Endothelial cell of umbilical vein (primary cell): Measurements from ENCODE around the gene DDX17. TPM values are rescaled to one million over a fixed set of nuclear protein-coding genes. Genes with fewer than 3 reads are reported as not detected.

Source experiments
- BruUV-seq: library from RNA; stranded (reverse); fragments of 400-500 nt; replicated peaks from 2 replicates; lab custom pipeline; 2021; lab: Mats Ljungman, UMichigan
- CTCF ChIA-PET: fragments of 300-600, 350-600 bp; sonication (Branson Sonifier 250); formaldehyde crosslinking; loops from one replicate; lab custom pipeline; 2021; ENCODE audit warnings: antibody characterized with exemption, inconsistent platforms; lab: Charles Lee
- POLR2A ChIA-PET: fragments of 300-600, 350-600 bp; sonication (Branson Sonifier 250); formaldehyde crosslinking; loops from one replicate; lab custom pipeline; 2021; ENCODE audit warnings: antibody characterized with exemption, inconsistent platforms; lab: Charles Lee
- DNase-seq: peaks from one replicate; pipeline ENCODE4 v3.0.0-alpha.2; 2011; ENCODE audit warnings: low read depth, low spot score
- FAIRE-seq: peaks from 2 replicates; lab custom pipeline; 2011; peaks lifted over from hg19 to GRCh38; lab: Jason Lieb, UNC
- H2AFZ ChIP-seq: 2 replicates; pipeline ENCODE4 v1.6.0; 2012; ENCODE audit warnings: low read depth, low read length, control low read depth, inconsistent platforms
- H3K27ac ChIP-seq: 2 replicates; pipeline ENCODE4 v1.5.1; 2011; ENCODE audit warnings: low read depth, mild to moderate bottlenecking, control low read depth, low read length, moderate library complexity; ENCODE audit not compliant: insufficient read depth
- H3K27me3 ChIP-seq, 2 experiments: 2 replicates each; pipeline versions ENCODE4 v1.6.0 to v1.6.1; 2011; ENCODE audit warnings: low read length in 2 of 2, mixed read lengths in 1 of 2; ENCODE audit not compliant: control insufficient read depth in 2 of 2, insufficient read depth in 2 of 2
- H3K36me3 ChIP-seq, 2 experiments: 2 replicates in 1 of 2; 3 replicates in 1 of 2; pipeline ENCODE4 v1.5.1; 2011; ENCODE audit warnings: low read length in 2 of 2, mild to moderate bottlenecking in 1 of 2, moderate library complexity in 1 of 2; ENCODE audit not compliant: control insufficient read depth in 2 of 2, insufficient read depth in 2 of 2; ENCODE audit errors: extremely low read depth in 1 of 2
- H3K4me1 ChIP-seq: 3 replicates; pipeline ENCODE4 v1.5.1; 2011; ENCODE audit warnings: mild to moderate bottlenecking, low read length; ENCODE audit not compliant: control insufficient read depth, insufficient read depth; ENCODE audit errors: extremely low read depth
- H3K4me2 ChIP-seq: 2 replicates; pipeline ENCODE4 v1.6.1; 2011; ENCODE audit warnings: low read length, control low read depth, mixed read lengths; ENCODE audit not compliant: insufficient read depth
- H3K4me3 ChIP-seq, 3 experiments: fragments of 200-600 bp in 1 of 3; sonication (generic), shearing (Covaris generic) in 1 of 3; replicated peaks in 1 of 3; 2 replicates each; pipeline ENCODE4 v1.5.1; 2011 to 2016; ENCODE audit warnings: control low read depth in 3 of 3, low read length in 3 of 3, mild to moderate bottlenecking in 2 of 3, inconsistent platforms in 1 of 3, low read depth in 1 of 3, moderate library complexity in 1 of 3; ENCODE audit not compliant: insufficient read depth in 1 of 3
- H3K79me2 ChIP-seq: 2 replicates; pipeline ENCODE4 v1.6.0; 2012; ENCODE audit warnings: low read length, inconsistent platforms; ENCODE audit not compliant: control insufficient read depth, insufficient read depth
- H3K9ac ChIP-seq: replicated peaks from 2 replicates; pipeline ENCODE3; 2011; ENCODE audit warnings: low read length, control low read depth; ENCODE audit not compliant: insufficient read depth; ENCODE audit errors: extremely low read depth
- H3K9me1 ChIP-seq: replicated peaks from 3 replicates; pipeline ENCODE4 v1.6.0; 2011; ENCODE audit warnings: mild to moderate bottlenecking, low read length; ENCODE audit not compliant: control insufficient read depth, insufficient read depth; ENCODE audit errors: extremely low read depth
- H3K9me3 ChIP-seq: replicated peaks from 2 replicates; pipeline ENCODE4 v1.5.1; 2012; ENCODE audit warnings: low read length, inconsistent platforms; ENCODE audit not compliant: control insufficient read depth, insufficient read depth
- H4K20me1 ChIP-seq: replicated peaks from 2 replicates; pipeline ENCODE3; 2011; ENCODE audit warnings: mild to moderate bottlenecking, low read length; ENCODE audit not compliant: control insufficient read depth, insufficient read depth; ENCODE audit errors: extremely low read depth
- EZH2 ChIP-seq: IDR thresholded peaks from 2 replicates; pipeline ENCODE4 v1.6.1; 2012; ENCODE audit warnings: borderline replicate concordance, low read depth, mild to moderate bottlenecking, moderate library complexity, low read length, inconsistent platforms; ENCODE audit not compliant: severe bottlenecking
- FOS ChIP-seq: IDR thresholded peaks from 2 replicates; pipeline ENCODE4 v1.6.1; 2011; ENCODE audit warnings: mild to moderate bottlenecking, low read length, moderate library complexity, borderline replicate concordance; ENCODE audit not compliant: insufficient read depth
- GATA2 ChIP-seq: IDR thresholded peaks from 2 replicates; pipeline ENCODE4 v1.7.0; 2011; ENCODE audit warnings: low read depth, mild to moderate bottlenecking, moderate library complexity, mixed read lengths, low read length; ENCODE audit not compliant: insufficient read length, insufficient read depth
- JUN ChIP-seq: IDR thresholded peaks from 2 replicates; pipeline ENCODE4 v1.6.1; 2011; ENCODE audit warnings: borderline replicate concordance, low read depth; ENCODE audit not compliant: insufficient read length, insufficient read depth
- MYC ChIP-seq: IDR thresholded peaks from one replicate; pipeline ENCODE4 v1.6.1; 2011; ENCODE audit warnings: mild to moderate bottlenecking, low read depth, low read length
- POLR2A ChIP-seq: IDR thresholded peaks from 2 replicates; pipeline ENCODE4 v1.6.1; 2012; ENCODE audit warnings: low read depth, mild to moderate bottlenecking, control low read depth, low read length
- POLR2AphosphoS5 ChIP-seq: IDR thresholded peaks from 2 replicates; pipeline ENCODE4 v1.6.1; 2012; ENCODE audit warnings: low read depth, mild to moderate bottlenecking, control low read depth, low read length, moderate library complexity; ENCODE audit not compliant: insufficient read depth
- dilution Hi-C: fragments of 300-500 bp; cut with MboI; formaldehyde crosslinking; loops from one replicate; pipeline ENCODE4 v1.15.0; 2019; ENCODE audit warnings: low sequenced_read_pairs; ENCODE audit not compliant: extremely low pct_ligation_motif_present
- intact Hi-C: fragments of 100-400 bp; cut with micrococcal nuclease; formaldehyde crosslinking; loops from one replicate; pipeline ENCODE4 v1.10.0; 2022
- polyA plus RNA-seq, 4 experiments: library from polyadenylated mRNA; depleted of rRNA in 3 of 4; stranded (reverse) in 3 of 4; unstranded in 1 of 4; fragments of >200 nt; gene quantifications; 2 replicates each; pipeline versions ENCODE4 v1.2.1 to v1.2.3, GENCODE V29; 2011 to 2012; ENCODE audit warnings: missing spikeins in 1 of 4
- total RNA-seq: library from RNA; stranded (reverse); gene quantifications from 2 replicates; pipeline ENCODE4 v1.2.3, GENCODE V29; 2021
- TF ChIP-seq, protein P1 (sequence below), 2 donors: IDR thresholded peaks; 1 replicate in 1 of 2; 2 replicates in 1 of 2; pipeline ENCODE4 v1.5.1; 2011; ENCODE audit warnings: low read length in 2 of 2, mild to moderate bottlenecking in 2 of 2, moderate library complexity in 2 of 2, control low read depth in 1 of 2, inconsistent platforms in 1 of 2, low read depth in 1 of 2; ENCODE audit not compliant: insufficient read depth in 1 of 2; ENCODE audit errors: extremely low read depth in 1 of 2
- TF ChIP-seq, protein P2 (sequence below): IDR thresholded peaks from 2 replicates; pipeline ENCODE4 v1.6.1; 2011; ENCODE audit not compliant: insufficient read depth, insufficient read length

DDX17 gene
- total and polyA plus RNA-seq, 2 donors (not counting 3 experiments of a cell fraction or from before 2014, with no cell fraction given): 393 to 402 TPM

DNA sequence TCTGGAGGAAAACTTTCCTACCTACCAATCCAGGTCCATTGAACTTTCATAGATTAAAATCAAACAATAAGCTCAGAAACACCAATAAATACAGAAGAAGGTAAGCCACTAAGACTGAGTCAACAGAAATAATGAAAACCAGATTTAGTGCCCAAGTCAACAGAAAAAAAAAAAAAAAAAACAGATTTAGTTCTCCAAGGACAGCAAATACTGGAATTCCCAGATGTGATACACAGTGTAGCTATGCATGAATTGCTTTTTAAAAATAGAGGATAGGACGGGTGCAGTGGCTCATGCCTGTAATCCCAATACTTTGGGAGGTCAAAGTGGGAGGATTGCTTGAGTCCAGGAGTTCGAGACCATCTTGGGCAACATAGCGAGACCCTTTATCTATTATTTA, 48.2 kb upstream of the DDX17 start:
- no peak for TF ChIP-seq JUN
- no peak for TF ChIP-seq GATA2
- TF ChIP-seq FOS: no peak
- TF ChIP-seq EZH2: no peak
- TF ChIP-seq POLR2AphosphoS5: no peak
- TF ChIP-seq, protein P1, sequence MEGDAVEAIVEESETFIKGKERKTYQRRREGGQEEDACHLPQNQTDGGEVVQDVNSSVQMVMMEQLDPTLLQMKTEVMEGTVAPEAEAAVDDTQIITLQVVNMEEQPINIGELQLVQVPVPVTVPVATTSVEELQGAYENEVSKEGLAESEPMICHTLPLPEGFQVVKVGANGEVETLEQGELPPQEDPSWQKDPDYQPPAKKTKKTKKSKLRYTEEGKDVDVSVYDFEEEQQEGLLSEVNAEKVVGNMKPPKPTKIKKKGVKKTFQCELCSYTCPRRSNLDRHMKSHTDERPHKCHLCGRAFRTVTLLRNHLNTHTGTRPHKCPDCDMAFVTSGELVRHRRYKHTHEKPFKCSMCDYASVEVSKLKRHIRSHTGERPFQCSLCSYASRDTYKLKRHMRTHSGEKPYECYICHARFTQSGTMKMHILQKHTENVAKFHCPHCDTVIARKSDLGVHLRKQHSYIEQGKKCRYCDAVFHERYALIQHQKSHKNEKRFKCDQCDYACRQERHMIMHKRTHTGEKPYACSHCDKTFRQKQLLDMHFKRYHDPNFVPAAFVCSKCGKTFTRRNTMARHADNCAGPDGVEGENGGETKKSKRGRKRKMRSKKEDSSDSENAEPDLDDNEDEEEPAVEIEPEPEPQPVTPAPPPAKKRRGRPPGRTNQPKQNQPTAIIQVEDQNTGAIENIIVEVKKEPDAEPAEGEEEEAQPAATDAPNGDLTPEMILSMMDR (IDR thresholded peaks at IDR 0.05; ENCODE audit: extremely low read depth in 1 of 2, insufficient read depth in 1 of 2, low read depth in 1 of 2, low read length in 2 of 2): no peak
- TF ChIP-seq, protein P2, sequence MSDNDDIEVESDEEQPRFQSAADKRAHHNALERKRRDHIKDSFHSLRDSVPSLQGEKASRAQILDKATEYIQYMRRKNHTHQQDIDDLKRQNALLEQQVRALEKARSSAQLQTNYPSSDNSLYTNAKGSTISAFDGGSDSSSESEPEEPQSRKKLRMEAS: no peak
- TF ChIP-seq POLR2A: no peak
- no peak for TF ChIP-seq MYC
- Histone ChIP-seq H3K36me3 (no peaks in the 10 kb centered on the region), H3K9me3 (no peaks in the 10 kb centered on the region), H3K9ac (no peak overlapping the region), H3K79me2 (no peaks in the 10 kb centered on the region), H3K4me3 (no peak overlapping the region), H3K4me2 (no peak overlapping the region), H2AFZ (no peak overlapping the region), H3K9me1 (no peaks in the 10 kb centered on the region), H3K27me3 (no peaks in the 10 kb centered on the region), H3K4me1 (no peaks in the 10 kb centered on the region), H4K20me1 (no peaks in the 10 kb centered on the region), H3K27ac (no peak overlapping the region)
- no peak for FAIRE-seq
- no peak for DNase-seq
- CTCF ChIA-PET: interaction anchor here (0.7 kb wide), 1 partner anchor 121 kb away, joined by 6 read pairs; no protein-coding TSS in a partner anchor
- no TSS peak for BruUV-seq
- dilution Hi-C loops (no loop called here), intact Hi-C loops (no loop called here)
- POLR2A ChIA-PET: interaction anchor here (0.7 to 1.2 kb wide), 4 partner anchors 13 to 141 kb away, joined by 3 to 7 read pairs (median 4); no protein-coding TSS in a partner anchor
